Kidney tubule cell (primary cell): ENCODE results near the gene BNIP3.
"Not testable (repeated sequence)": the region's sequence is repeated elsewhere in the genome, so short reads cannot be mapped to it uniquely, and the experiment has no call there.

Experiments
- DNase-seq: peaks from one replicate; pipeline ENCODE4 v3.0.0-alpha.2; 2018; ENCODE audit warnings: low spot score

BNIP3 gene

GRCh38 chr10:131929122-131929845, 52.4 kb downstream of the BNIP3 start:
- no peak for DNase-seq

DNA sequence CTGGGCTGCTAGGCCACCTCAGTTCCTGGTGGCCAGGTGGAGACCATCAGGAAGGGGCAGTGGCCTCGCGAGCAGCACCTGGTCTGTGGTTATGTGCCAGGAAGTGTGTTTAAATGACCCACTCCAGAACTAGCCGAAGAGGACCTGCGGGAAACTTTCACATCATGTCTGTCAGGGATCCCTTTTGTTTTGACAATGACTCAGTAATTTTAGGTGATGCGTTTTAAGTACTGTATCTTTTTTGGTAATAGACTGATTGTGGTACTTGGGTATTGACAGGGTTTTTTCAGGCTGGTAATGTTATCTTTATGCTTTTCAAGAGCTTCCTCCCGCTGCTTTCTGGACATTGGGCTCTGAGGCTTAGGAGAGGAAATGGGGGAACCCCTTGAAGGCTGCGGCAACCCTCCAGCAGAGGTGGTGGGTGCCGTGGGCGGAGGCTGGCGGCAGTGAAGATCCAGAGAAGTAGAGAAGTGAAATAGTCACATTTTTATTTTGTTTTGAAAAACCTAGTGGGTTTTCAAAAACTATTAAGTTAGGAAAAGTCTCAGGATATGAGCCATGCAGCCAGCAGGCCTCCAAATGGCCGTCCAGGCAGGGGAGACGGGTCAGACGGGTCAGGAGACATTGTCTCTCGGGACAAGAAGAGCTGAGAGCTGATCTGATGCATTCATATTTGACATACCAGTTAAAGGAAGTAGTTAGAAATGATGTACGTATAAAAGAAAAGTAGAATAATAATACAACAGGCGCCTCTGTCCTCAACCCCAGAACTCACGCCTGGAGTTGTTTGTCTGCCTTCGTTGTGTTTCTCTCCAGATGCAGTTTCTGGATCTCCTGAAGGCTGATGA, 53.3 kb downstream of the BNIP3 start:
- peak; percentile 32 for DNase-seq

DNA sequence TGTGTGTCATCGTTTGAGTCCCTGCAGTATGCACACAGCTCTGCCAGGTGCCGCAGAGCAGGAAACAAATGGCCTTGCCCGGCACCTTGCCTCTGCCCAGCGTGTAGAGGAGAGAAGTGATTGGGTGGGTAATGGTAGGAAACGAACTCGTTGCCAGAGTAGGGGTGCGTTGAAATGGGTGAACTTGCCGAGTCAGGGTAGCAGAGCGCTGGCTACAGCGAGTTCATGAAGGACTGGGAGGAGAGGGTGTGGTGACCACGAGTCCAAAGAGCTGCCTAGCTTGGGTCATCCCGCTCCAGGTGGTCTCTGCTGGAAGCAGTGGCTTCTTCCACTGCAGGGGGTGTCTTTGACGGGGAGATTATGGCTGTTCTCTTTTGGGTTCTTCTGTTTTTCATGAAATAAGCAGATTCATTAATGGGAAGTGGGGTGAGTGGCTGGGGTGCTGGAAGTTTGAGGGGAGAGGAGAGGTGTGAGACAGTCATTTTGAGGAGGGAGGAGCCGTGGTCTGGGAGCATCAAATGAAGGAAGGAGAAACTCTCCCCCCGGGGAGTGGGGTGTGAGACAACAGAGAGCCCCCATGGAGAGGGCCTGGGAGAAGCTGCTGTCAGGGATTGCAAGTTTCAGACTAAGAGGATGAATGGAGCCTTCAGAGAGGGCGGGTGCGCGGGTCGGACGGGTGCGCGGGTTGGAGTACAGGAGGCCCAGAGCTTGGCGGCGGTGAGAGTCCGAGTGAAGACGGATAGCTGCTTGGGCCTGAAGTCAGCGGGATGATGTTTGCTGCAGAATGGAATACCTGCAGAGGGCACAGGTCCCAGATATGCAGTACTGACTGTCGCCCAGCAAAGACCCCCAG, 54.8 kb downstream of the BNIP3 start:
- no peak for DNase-seq

- no peak for DNase-seq
Observed at GRCh38 chr10:131926253-131926652, 55.5 kb downstream of the BNIP3 start.

DNA sequence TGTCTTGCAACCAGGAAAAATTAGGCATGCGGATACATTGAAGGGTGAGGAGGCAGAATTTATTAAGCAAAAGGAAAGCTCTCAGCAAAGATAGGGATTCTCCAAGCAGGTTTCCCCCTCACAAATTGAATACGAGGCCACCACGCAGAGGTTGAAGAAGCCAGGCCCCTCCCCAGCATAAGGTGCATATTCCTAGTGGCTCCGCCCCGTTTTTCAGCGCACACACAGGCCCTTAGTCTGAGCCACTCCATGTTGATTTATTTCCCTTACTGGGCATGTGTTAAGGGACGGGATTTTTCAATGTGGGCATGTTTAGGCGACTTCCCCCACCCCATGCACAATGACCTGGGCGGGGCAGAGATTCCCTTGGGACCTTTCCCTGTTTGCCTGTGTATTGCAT, 56.0 kb downstream of the BNIP3 start:
- DNase-seq, result no peak

DNA sequence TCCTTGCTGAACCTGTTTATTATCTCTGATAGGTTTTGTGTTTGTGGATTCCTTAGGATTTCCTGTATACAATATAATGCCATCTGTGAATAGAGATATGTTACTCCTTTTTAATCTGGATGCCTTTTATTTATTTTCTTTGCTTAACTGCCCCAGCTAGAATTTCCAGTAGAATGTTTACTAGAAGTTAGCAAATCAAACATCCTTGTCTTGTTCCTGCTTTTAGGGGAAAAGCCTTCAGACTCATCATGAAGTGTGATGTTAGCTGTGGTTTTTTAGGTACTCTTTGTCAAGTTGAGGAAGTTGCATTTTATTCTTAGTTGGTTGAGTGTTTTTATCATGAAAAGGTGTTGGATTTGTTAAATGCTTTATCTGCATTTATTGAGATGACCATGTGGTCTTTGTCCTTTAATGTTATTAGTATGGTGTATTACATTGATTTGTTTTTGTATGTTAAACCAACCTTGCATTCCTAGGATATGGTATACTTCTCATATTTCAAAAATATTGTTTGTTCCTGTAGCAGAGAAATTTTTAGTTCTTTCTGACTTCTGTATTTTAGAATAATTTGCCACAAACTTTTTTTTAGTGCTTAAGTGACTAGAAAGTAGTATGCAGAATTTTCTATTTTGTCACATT, 56.6 kb downstream of the BNIP3 start:
- DNase-seq, result no peak

- no peak for DNase-seq
Observed at GRCh38 chr10:131923038-131923756, 58.5 kb downstream of the BNIP3 start.

DNA sequence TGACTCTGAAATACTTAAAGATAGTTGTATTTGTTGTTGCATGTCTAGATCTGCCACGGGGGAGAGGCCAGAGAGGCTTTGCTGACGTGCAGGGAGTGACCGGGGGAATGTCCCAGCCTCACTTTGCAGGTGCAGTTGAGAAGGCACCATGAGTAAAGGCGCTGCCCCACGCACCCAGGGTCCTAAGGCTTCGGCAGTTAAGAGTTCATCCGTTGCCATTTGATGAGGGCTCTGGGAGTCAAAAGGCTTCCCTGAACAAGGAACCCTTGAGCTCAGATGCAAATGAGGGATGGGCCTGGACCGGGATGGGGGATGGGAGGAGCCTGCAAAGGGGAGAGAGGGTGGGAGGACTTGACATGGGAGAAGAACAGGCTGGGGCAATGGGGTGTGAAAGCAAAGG, 60.5 kb downstream of the BNIP3 start:
- DNase-seq, result no peak

- DNase-seq, result no peak
Observed at GRCh38 chr10:131920693-131921092, 61.0 kb downstream of the BNIP3 start.

- DNase-seq, result no peak
Observed at GRCh38 chr10:131920151-131920550, 61.6 kb downstream of the BNIP3 start.

DNA sequence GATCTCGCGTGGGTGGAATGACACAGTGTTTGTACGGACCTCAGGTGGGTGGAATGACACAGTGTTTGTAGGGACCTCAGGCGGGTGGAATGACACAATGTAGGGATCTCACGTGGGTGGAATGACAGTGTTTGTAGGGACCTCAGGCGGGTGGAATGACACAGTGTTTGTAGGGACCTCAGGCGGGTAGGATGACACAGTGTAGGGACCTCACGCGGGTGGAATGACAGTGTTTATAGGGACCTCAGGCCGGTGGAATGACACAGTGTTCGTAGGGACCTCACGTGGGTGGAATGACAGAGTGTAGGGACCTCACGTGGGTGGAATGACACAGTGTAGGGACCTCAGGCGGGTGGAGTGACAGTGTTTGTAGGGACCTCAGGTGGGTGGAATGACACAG, 62.3 kb downstream of the BNIP3 start:
- not testable (repeated sequence) for DNase-seq
